Measurements from ENCODE around the gene SOX12. TPM values are rescaled to one million over a fixed set of nuclear protein-coding genes. Genes with fewer than 3 reads are reported as not detected.

SOX12 gene
- total RNA-seq, 4 donors from 2014 or later, result 0.15 to 1.4 (median 0.65) TPM

DNA sequence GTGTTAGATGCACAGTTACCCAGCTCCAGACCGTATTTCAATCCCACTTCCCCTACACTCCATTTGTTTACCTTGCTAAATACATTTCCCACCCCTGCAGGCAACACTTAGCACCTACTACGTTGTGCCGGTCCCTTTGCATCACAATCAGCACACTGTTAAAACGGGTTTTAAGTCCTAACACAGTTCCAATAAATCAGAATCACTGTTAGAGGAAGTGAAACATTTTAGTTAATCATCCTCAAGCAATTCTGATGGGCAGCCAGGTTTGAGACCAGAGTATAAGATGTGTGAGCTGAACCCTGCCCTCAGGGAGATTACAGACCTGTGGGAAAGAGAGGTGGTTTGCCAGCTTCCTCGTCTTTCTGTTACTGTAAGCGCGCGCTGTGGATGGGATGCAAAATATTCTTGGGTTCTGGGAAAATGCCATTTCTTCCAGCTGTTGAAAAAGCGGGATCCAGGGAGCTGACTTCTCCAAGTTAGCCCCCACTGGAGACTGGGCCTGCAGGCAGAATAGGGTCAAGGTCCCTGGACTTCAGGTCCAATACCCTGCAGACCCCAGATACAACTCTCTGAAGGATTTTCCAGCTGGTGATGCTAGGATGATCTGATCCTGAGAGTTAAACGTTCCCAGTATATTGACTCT is 24.9 kb upstream of the SOX12 start:
- ATAC-seq (no peak), DNase-seq (no peak)
- in situ Hi-C loops (cut with MboI; ENCODE audit: low sequenced_read_pairs in 4 of 4), result no loop called here
- H3K9me3 ChIP-seq, result no peaks in the 10 kb centered on the region
- H3K4me3 ChIP-seq, result peak overlapping the region in 1 of 4 donors; percentile 92
- intact Hi-C loops (cut with DNase I; ENCODE audit: low total_unique reads), result no loop called here
- peaks cover 26 to 35% of the 10 kb centered on the region in 2 donors for H3K4me1 ChIP-seq
- TF ChIP-seq POLR2A (IDR thresholded peaks at IDR 0.05) (no peak), CTCF (IDR thresholded peaks at IDR 0.05 in 4 of 5, conservative IDR thresholded peaks at IDR 0.05 in 1 of 5) (no peak)
- no peaks in the 10 kb centered on the region for H3K36me3 ChIP-seq
- H3K27me3 ChIP-seq, result no peaks in the 10 kb centered on the region
- H3K27ac ChIP-seq, result no peak overlapping the region

DNA sequence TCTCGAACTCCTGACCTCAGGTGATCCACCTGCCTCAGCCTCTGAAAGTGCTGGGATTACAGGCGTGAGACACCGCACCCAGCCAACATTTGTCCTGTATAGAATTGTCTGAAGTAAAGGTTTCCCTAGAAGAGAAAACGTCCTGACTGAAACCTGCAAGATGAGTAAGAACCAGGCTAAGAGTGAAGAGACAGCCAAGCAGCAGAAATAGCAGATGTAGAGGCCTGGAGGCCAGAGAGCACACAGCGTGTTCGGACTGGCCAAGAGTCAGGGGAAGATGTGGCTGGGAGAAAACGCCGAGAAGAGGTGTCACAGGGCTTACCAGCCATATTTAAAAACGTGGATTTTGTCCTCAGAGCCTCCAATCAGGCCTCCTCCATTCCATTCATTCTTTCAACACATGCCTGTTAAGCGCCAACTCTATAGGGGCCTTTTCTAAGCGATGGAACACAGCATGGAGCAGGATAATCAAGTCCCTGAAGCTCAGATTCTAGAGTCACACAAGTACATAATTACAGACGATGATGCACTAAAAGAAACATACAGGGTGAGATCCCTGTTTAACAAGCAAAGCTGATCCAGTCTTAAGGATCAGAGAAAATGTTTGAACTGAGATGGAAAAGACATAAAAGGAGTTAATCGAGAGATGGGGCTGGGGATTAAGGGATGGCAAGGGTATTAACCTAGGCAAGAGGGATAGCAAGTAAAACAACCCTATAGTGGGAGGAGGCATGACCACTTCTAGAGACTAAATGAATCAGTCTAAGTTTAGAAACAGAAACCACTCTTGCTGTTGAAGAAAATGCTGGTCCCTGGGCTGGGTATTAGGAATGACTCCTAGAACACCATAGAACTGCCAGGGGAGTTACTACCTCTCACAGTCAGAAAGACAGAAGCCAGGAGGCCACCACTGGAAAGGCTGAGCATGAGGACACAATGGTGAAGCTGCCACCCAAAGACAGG is 23.2 kb upstream of the SOX12 start:
- Histone ChIP-seq H3K9me3 (no peaks in the 10 kb centered on the region), H3K27me3 (no peaks in the 10 kb centered on the region), H3K36me3 (no peaks in the 10 kb centered on the region), H3K4me3 (no peak overlapping the region), H3K27ac (no peak overlapping the region), H3K4me1 (peaks cover 21 to 29% of the 10 kb centered on the region in 2 donors)
- intact Hi-C loops (cut with DNase I; ENCODE audit: low total_unique reads) (no loop called here), in situ Hi-C loops (cut with MboI; ENCODE audit: low sequenced_read_pairs in 4 of 4) (no loop called here)
- no peak for DNase-seq
- TF ChIP-seq CTCF (IDR thresholded peaks at IDR 0.05 in 4 of 5, conservative IDR thresholded peaks at IDR 0.05 in 1 of 5) (no peak), POLR2A (IDR thresholded peaks at IDR 0.05) (no peak)
- ATAC-seq, result no peak

DNA sequence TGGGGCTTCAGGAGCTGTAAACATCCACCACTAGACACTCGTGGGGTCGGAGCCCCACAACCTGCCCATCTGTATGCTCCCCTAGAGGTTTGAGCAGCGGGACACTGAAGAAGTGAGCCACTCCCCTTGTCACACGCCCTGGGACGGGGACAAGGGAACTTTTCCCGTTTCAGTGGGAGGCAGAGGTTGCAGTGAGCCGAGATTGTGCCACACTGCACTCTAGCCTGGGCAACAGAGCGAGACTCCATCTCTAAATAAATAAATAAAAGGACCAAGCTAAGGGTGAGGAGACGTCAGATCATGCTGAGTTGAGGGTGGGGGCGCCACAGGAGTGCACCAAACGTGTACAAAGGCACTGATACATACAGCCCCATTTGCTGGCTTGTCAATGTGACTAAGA is 19.6 kb upstream of the SOX12 start:
- Histone ChIP-seq H3K27me3 (no peaks in the 10 kb centered on the region), H3K4me1 (peaks cover 6 to 8% of the 10 kb centered on the region in 2 donors), H3K4me3 (no peak overlapping the region), H3K9me3 (no peaks in the 10 kb centered on the region), H3K36me3 (no peaks in the 10 kb centered on the region), H3K27ac (no peak overlapping the region)
- TF ChIP-seq POLR2A (IDR thresholded peaks at IDR 0.05) (no peak), CTCF (IDR thresholded peaks at IDR 0.05 in 4 of 5, conservative IDR thresholded peaks at IDR 0.05 in 1 of 5) (no peak)
- in situ Hi-C loops (cut with MboI; ENCODE audit: low sequenced_read_pairs in 4 of 4) (no loop called here), intact Hi-C loops (cut with DNase I; ENCODE audit: low total_unique reads) (no loop called here)
- no peak for DNase-seq
- ATAC-seq, result no peak

- DNase-seq (no peak), ATAC-seq (no peak)
- no peaks in the 10 kb centered on the region for H3K36me3 ChIP-seq
- H3K27ac ChIP-seq, result no peak overlapping the region
- H3K4me3 ChIP-seq, result no peak overlapping the region
- in situ Hi-C loops (cut with MboI; ENCODE audit: low sequenced_read_pairs in 4 of 4), result no loop called here
- H3K4me1 ChIP-seq, result peaks cover 5 to 10% of the 10 kb centered on the region in 2 donors
- H3K27me3 ChIP-seq, result no peaks in the 10 kb centered on the region
- TF ChIP-seq CTCF (IDR thresholded peaks at IDR 0.05 in 4 of 5, conservative IDR thresholded peaks at IDR 0.05 in 1 of 5), result no peak
- no peak for TF ChIP-seq POLR2A (IDR thresholded peaks at IDR 0.05)
- intact Hi-C loops (cut with DNase I; ENCODE audit: low total_unique reads), result no loop called here
- no peaks in the 10 kb centered on the region for H3K9me3 ChIP-seq
Observed at GRCh38 chr20:308427-309038, 16.8 kb upstream of the SOX12 start.
